SU-DHL-6 (cell line): ENCODE data around the gene RNF157.
A peak's percentile ranks its signal among the peaks of the same experiment; 100 is the strongest.

Experiments used
- H2AFZ ChIP-seq: fragments of 200-600 bp; sonication (generic); 2 replicates; pipeline ENCODE4 v1.6.1; 2014; ENCODE audit warnings: low read depth, mild to moderate bottlenecking, moderate library complexity, mixed read lengths, antibody characterized with exemption, low read length; ENCODE audit not compliant: severe bottlenecking
- H3F3A ChIP-seq: fragments of 200-600 bp; shearing (Covaris generic); 2 replicates; pipeline ENCODE4 v1.6.0; 2016; ENCODE audit warnings: antibody characterized with exemption, mild to moderate bottlenecking; ENCODE audit not compliant: insufficient read depth
- H3K27ac ChIP-seq: fragments of 200-600 bp; sonication (generic); 2 replicates; pipeline ENCODE4 v1.5.1; 2016; ENCODE audit warnings: low read depth, mild to moderate bottlenecking, low read length, moderate library complexity, mixed read lengths
- H3K27me3 ChIP-seq: fragments of 200-600 bp; sonication (generic), shearing (Covaris generic); 2 replicates; pipeline ENCODE4 v1.6.0; 2014; ENCODE audit warnings: mild to moderate bottlenecking, low read length
- H3K36me3 ChIP-seq: fragments of 200-600 bp; sonication (generic); 2 replicates; pipeline ENCODE4 v1.6.1; 2014; ENCODE audit warnings: mild to moderate bottlenecking, low read length, mixed read lengths
- H3K4me2 ChIP-seq: fragments of 300-600, 200-600 bp; shearing (Covaris generic), sonication (generic); 2 replicates; pipeline ENCODE4 v1.6.0; 2014; ENCODE audit warnings: low read length, low read depth, mild to moderate bottlenecking; ENCODE audit not compliant: poor library complexity, severe bottlenecking
- H3K4me3 ChIP-seq: fragments of 200-600 bp; sonication (generic); 2 replicates; pipeline ENCODE4 v1.5.1; 2014; ENCODE audit warnings: antibody characterized with exemption, low read length, mild to moderate bottlenecking, mixed read lengths; ENCODE audit not compliant: insufficient read depth, poor library complexity, severe bottlenecking
- H3K79me2 ChIP-seq: fragments of 200-600 bp; sonication (generic); 2 replicates; pipeline ENCODE4 v1.6.1; 2014; ENCODE audit warnings: mild to moderate bottlenecking, low read length, moderate library complexity; ENCODE audit not compliant: insufficient read depth
- H3K9ac ChIP-seq: fragments of 200-600 bp; sonication (generic); 2 replicates; pipeline ENCODE4 v1.7.0; 2014; ENCODE audit warnings: mild to moderate bottlenecking, low read length
- H3K9me2 ChIP-seq: fragments of 200-600 bp; sonication (generic); replicated peaks from 2 replicates; pipeline ENCODE4 v1.6.1; 2014; ENCODE audit warnings: low read length; ENCODE audit not compliant: insufficient read depth
- H3K9me3 ChIP-seq: fragments of 200-600 bp; sonication (generic); 2 replicates; pipeline ENCODE4 v1.6.1; 2014; ENCODE audit warnings: low read length, mixed read lengths; ENCODE audit not compliant: insufficient read depth
- H4K20me1 ChIP-seq: fragments of 200-600 bp; sonication (generic); 2 replicates; pipeline ENCODE4 v1.6.1; 2014; ENCODE audit warnings: low read depth, mild to moderate bottlenecking, antibody characterized with exemption, low read length, moderate library complexity, mixed read lengths
- EZH2phosphoT487 ChIP-seq: fragments of 200-600 bp; sonication (generic), shearing (Covaris generic); conservative IDR thresholded peaks from 2 replicates; pipeline ENCODE4 v1.6.1; 2018; ENCODE audit warnings: mild to moderate bottlenecking, antibody characterized with exemption, low read length, moderate library complexity, mixed read lengths
- TF ChIP-seq, protein P1 (sequence below): fragments of 200-600 bp; sonication (generic); IDR thresholded peaks from one replicate; pipeline ENCODE4 v1.5.1; 2017; ENCODE audit warnings: antibody characterized with exemption, mild to moderate bottlenecking, low read length, moderate library complexity; ENCODE audit not compliant: insufficient read depth, poor library complexity, severe bottlenecking

The RNF157 gene

DNA sequence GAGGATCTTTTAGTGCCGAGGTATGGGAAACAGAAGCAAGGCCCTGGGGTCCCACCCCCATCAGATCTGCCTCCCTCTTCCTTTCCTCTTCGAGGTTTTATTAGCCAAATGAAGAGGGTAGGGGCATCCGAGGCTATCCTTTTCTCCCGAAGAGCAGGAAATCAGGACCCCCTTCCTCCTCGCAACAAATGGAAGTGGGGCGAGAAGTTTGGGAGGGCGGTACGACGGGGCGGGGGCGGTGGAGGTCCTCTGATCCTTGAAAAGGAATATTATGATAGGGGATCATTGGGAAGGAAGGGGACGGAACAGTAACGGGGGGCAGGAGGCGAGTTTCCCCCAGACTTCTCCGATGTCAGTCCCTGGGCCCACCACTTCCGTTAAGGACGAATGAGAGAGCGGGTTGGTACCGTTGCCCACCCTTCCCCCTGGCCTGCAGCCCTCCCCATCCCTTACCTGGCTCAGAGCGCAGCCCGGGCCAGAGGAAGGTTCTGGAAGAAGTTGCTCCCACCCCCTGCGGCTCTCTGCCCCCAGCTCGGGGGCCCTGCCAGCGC, 99.6 kb downstream of the RNF157 start:
- H3K4me2 ChIP-seq: peak overlapping the region; percentile 48
- no peaks in the 10 kb centered on the region for H3F3A ChIP-seq
- H3K27ac ChIP-seq: no peak overlapping the region
- H2AFZ ChIP-seq: no peak overlapping the region
- H3K36me3 ChIP-seq: no peaks in the 10 kb centered on the region
- no peaks in the 10 kb centered on the region for H3K79me2 ChIP-seq
- no peaks in the 10 kb centered on the region for H3K9me3 ChIP-seq
- peak overlapping the region; percentile 11 for H3K4me3 ChIP-seq
- H4K20me1 ChIP-seq: no peaks in the 10 kb centered on the region
- TF ChIP-seq EZH2phosphoT487: no peak
- TF ChIP-seq, protein P1, sequence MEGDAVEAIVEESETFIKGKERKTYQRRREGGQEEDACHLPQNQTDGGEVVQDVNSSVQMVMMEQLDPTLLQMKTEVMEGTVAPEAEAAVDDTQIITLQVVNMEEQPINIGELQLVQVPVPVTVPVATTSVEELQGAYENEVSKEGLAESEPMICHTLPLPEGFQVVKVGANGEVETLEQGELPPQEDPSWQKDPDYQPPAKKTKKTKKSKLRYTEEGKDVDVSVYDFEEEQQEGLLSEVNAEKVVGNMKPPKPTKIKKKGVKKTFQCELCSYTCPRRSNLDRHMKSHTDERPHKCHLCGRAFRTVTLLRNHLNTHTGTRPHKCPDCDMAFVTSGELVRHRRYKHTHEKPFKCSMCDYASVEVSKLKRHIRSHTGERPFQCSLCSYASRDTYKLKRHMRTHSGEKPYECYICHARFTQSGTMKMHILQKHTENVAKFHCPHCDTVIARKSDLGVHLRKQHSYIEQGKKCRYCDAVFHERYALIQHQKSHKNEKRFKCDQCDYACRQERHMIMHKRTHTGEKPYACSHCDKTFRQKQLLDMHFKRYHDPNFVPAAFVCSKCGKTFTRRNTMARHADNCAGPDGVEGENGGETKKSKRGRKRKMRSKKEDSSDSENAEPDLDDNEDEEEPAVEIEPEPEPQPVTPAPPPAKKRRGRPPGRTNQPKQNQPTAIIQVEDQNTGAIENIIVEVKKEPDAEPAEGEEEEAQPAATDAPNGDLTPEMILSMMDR: no peak
- H3K9ac ChIP-seq: no peak overlapping the region
- no peaks in the 10 kb centered on the region for H3K9me2 ChIP-seq
- no peaks in the 10 kb centered on the region for H3K27me3 ChIP-seq

DNA sequence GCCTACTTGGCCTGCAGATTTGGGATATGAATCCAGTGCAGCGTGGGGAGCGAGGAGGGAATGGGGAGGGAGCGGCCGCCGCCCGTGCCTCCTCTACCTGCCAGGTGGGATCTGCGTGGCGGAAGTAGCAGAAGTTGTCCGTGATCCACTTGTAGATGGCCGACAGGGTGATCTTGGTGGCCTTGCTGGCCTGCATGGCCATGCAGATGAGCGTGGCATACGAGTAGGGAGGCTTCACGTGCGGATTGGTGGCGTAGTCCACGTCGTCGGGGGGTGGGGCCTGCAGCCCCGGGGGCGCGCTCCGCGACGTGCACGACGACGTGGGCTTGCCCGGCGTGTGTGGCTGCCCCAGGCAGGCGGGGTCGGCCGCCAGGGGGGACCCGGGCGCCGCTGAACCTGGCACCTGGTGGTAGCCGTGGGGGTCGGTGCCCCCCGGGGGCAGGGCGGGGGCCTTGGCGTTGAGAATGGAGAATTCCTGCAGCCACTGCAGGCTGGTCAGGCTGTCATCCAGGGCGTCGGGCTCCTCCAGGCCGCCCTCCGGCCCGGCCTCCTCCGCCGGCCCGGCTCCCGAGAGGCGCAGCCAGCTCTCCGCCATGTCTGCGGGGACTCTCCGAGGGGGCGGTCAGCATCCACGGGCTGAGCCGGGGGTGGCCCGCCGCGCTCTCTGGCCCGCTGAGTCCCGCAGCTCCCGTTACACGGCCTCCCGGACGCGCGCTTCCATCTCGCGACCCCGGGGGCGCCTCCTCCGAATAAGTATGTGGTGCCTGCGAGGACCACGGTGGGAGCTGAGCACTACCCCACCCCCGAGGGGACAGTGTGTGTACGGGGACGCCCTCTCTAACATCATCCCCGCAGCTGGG, 100.3 kb downstream of the RNF157 start:
- Histone ChIP-seq H3K36me3 (no peaks in the 10 kb centered on the region), H3K27me3 (no peaks in the 10 kb centered on the region), H3F3A (no peaks in the 10 kb centered on the region), H2AFZ (no peak overlapping the region), H3K4me2 (no peak overlapping the region), H3K9ac (no peak overlapping the region), H3K27ac (no peak overlapping the region), H3K9me2 (no peaks in the 10 kb centered on the region), H4K20me1 (no peaks in the 10 kb centered on the region), H3K4me3 (no peak overlapping the region), H3K9me3 (no peaks in the 10 kb centered on the region), H3K79me2 (no peaks in the 10 kb centered on the region)
- no peak for TF ChIP-seq EZH2phosphoT487
- TF ChIP-seq, protein P1: no peak

DNA sequence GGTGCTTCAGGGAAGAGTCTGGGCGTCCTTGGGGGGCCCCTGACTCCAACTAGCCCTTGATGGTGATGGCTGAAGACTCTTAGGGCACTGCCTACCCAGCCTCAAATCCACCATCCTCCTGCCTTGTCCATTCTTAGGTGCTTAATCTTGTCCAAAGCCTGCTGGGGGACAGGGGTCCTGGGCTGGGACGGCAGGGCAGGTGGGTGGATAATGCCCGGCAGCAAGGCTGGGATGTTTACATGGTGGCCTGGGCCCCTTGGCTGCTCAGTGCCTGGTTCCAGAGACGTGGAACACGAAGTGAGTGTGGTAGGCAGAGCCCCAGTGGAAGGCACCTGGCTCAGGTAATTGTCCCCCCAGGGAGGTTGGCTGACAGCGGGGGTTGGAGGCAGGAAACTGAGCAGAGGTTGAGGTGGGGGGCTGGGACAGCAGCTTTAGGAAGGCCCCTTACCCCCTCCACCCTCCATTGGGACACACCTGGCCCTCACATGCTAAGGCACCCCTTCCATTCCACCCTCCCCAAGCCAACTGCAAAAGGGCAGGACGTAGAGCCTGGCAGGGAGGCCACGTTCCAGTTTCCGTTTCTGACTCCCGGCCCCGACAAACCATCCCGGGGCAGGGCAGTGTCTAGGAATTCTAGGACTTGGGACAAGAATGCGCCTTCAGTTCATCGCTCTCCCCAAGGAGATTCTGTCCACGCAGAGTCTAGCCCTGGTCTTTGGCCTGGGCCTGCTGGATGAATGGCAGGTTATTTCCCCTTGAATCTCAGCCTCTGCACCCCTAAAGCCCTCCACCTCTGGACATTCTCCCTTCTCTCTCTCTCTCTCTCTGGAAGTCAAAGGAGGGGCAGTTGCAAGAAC, 101.2 kb downstream of the RNF157 start:
- Histone ChIP-seq H3K36me3 (no peaks in the 10 kb centered on the region), H3K79me2 (no peaks in the 10 kb centered on the region), H3K9me2 (no peaks in the 10 kb centered on the region), H2AFZ (no peak overlapping the region), H3K9ac (no peak overlapping the region), H3K4me2 (no peak overlapping the region), H3K9me3 (no peaks in the 10 kb centered on the region), H3K27me3 (no peaks in the 10 kb centered on the region), H3K27ac (no peak overlapping the region), H3K4me3 (no peak overlapping the region), H3F3A (no peaks in the 10 kb centered on the region), H4K20me1 (no peaks in the 10 kb centered on the region)
- no peak for TF ChIP-seq EZH2phosphoT487
- TF ChIP-seq, protein P1: no peak
